GM19035 (cell line): ENCODE measurements around the gene MARCHF10.

Experiments used
- ATAC-seq: cut with Tn5 transposase; IDR thresholded peaks from one replicate; pipeline ENCODE4 v1.9.1; 2021; ENCODE audit not compliant: unreplicated experiment

Gene MARCHF10

GRCh38 chr17:62720126-62720850 lies 87.8 kb downstream of the MARCHF10 start:
- ATAC-seq = no peak

GRCh38 chr17:62719586-62719985 lies 88.5 kb downstream of the MARCHF10 start:
- ATAC-seq = no peak

- no peak for ATAC-seq
These were observed 89.7 kb downstream of the MARCHF10 start for GRCh38 chr17:62718429-62718828.

GRCh38 chr17:62717889-62718288 lies 90.2 kb downstream of the MARCHF10 start:
- ATAC-seq = no peak

- ATAC-seq = no peak
These were observed 90.6 kb downstream of the MARCHF10 start for GRCh38 chr17:62717589-62717855.

GRCh38 chr17:62716834-62717588 lies 91.1 kb downstream of the MARCHF10 start:
- ATAC-seq = no peak

GRCh38 chr17:62715882-62716390 lies 92.2 kb downstream of the MARCHF10 start:
- no peak for ATAC-seq

- ATAC-seq = no peak
These were observed 93.9 kb downstream of the MARCHF10 start for GRCh38 chr17:62714016-62714777.

GRCh38 chr17:62713086-62713881 lies 94.8 kb downstream of the MARCHF10 start:
- ATAC-seq = no peak

- no peak for ATAC-seq
These were observed 95.9 kb downstream of the MARCHF10 start for GRCh38 chr17:62712171-62712581.

- no peak for ATAC-seq
These were observed 99.5 kb downstream of the MARCHF10 start for GRCh38 chr17:62708587-62708986.

GRCh38 chr17:62707425-62707739 lies 100.7 kb downstream of the MARCHF10 start:
- ATAC-seq = no peak

- ATAC-seq = no peak
These were observed 101.3 kb downstream of the MARCHF10 start for GRCh38 chr17:62706598-62707424.

GRCh38 chr17:62705778-62706597 lies 102.1 kb downstream of the MARCHF10 start:
- ATAC-seq = no peak

- no peak for ATAC-seq
These were observed 102.8 kb downstream of the MARCHF10 start for GRCh38 chr17:62705156-62705777.

- ATAC-seq = no peak
These were observed 103.6 kb downstream of the MARCHF10 start for GRCh38 chr17:62704381-62704971.

GRCh38 chr17:62703776-62704380 lies 104.2 kb downstream of the MARCHF10 start:
- peak; percentile 87 for ATAC-seq

GRCh38 chr17:62703261-62703775 lies 104.8 kb downstream of the MARCHF10 start:
- ATAC-seq = peak; percentile 6
